ENCODE measurements around the gene ZNF600. TPM values are rescaled to one million over a fixed set of nuclear protein-coding genes. Genes with fewer than 3 reads are reported as not detected.
"Not testable (repeated sequence)": the region's sequence is repeated elsewhere in the genome, so short reads cannot be mapped to it uniquely, and the experiment has no call there.

Gene ZNF600
- total RNA-seq, 1 donor from 2014 or later, result 4.8 TPM

DNA sequence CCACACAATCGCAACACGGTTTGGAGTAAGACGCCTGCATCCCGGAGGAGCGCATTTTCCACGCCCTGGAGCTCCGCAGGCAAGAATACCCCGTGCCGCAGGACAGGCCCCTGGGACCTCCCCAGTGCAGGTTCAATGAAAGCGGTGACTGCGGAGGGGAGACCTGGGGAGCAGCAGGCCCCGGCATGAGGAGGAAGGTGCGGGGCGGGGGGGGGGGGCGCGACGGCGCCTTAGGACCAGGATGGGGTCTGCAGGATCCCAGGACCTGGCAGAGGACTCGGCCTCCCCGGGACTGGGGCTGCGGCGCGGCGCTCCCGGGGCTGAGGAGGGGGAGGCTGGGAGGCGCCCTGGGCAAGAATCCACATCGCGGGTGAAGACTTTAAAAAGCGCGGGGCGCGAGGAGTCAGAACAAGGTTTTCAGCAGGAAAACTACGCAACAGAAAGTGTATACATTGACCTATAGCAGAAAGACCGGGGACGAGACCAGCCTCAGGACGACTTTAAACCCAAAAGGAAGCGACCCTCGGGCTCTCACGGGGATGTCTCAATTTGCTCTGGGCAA is 52.2 kb downstream of the ZNF600 start:
- H3K36me3 ChIP-seq, result peaks cover 0 to 4% of the 10 kb centered on the region in 2 donors
- H3K27ac ChIP-seq, result peak overlapping the region; percentile 78 to 88
- no peaks in the 10 kb centered on the region for H3K9me3 ChIP-seq
- TF ChIP-seq CTCF (IDR thresholded peaks at IDR 0.05), result no peak
- intact Hi-C loops (cut with DNase I), result loop anchor here (2.0 to 10.0 kb wide), 5 partner anchors 52 to 368 kb away; partner anchors contain the start of genes ZNF160, ZNF528, ZNF600 and ZNF701
- H3K4me3 ChIP-seq, result peak overlapping the region; percentile 81 to 82
- H3K27me3 ChIP-seq, result no peaks in the 10 kb centered on the region
- no peak for DNase-seq (ENCODE audit: low spot score in 2 of 2)
- H3K4me1 ChIP-seq, result peaks cover 0 to 5% of the 10 kb centered on the region in 2 donors

- H3K27ac ChIP-seq; intact Hi-C loops (cut with DNase I); H3K27me3 ChIP-seq; H3K4me1 ChIP-seq; H3K4me3 ChIP-seq; DNase-seq (ENCODE audit: low spot score in 2 of 2); H3K9me3 ChIP-seq: not testable (repeated sequence)
- H3K36me3 ChIP-seq, result peaks cover 23 to 52% of the 10 kb centered on the region in 2 donors
These were observed 60.5 kb downstream of the ZNF600 start for GRCh38 chr19:52726051-52726450.

GRCh38 chr19:52725528-52725961 is 61.0 kb downstream of the ZNF600 start:
- H3K27ac ChIP-seq, result no peak overlapping the region
- H3K9me3 ChIP-seq, result no peaks in the 10 kb centered on the region
- no peak overlapping the region for H3K4me3 ChIP-seq
- DNase-seq (ENCODE audit: low spot score in 2 of 2), result no peak
- no peaks in the 10 kb centered on the region for H3K27me3 ChIP-seq
- H3K4me1 ChIP-seq, result no peaks in the 10 kb centered on the region
- no peak for TF ChIP-seq CTCF (IDR thresholded peaks at IDR 0.05)
- peaks cover 27 to 56% of the 10 kb centered on the region in 2 donors for H3K36me3 ChIP-seq
- intact Hi-C loops (cut with DNase I), result no loop called here

- no peak for TF ChIP-seq CTCF (IDR thresholded peaks at IDR 0.05)
- no peak overlapping the region for H3K27ac ChIP-seq
- no peaks in the 10 kb centered on the region for H3K4me1 ChIP-seq
- DNase-seq (ENCODE audit: low spot score in 2 of 2), result no peak
- H3K9me3 ChIP-seq, result no peaks in the 10 kb centered on the region
- intact Hi-C loops (cut with DNase I), result no loop called here
- H3K27me3 ChIP-seq, result no peaks in the 10 kb centered on the region
- no peak overlapping the region for H3K4me3 ChIP-seq
- H3K36me3 ChIP-seq, result peaks cover 32 to 58% of the 10 kb centered on the region in 2 donors
These were observed 61.7 kb downstream of the ZNF600 start for GRCh38 chr19:52724701-52725514.

- H3K4me1 ChIP-seq; H3K27ac ChIP-seq; H3K27me3 ChIP-seq; intact Hi-C loops (cut with DNase I); H3K9me3 ChIP-seq; DNase-seq (ENCODE audit: low spot score in 2 of 2); H3K4me3 ChIP-seq: not testable (repeated sequence)
- peaks cover 32 to 58% of the 10 kb centered on the region in 2 donors for H3K36me3 ChIP-seq
These were observed 62.5 kb downstream of the ZNF600 start for GRCh38 chr19:52723907-52724598.

DNA sequence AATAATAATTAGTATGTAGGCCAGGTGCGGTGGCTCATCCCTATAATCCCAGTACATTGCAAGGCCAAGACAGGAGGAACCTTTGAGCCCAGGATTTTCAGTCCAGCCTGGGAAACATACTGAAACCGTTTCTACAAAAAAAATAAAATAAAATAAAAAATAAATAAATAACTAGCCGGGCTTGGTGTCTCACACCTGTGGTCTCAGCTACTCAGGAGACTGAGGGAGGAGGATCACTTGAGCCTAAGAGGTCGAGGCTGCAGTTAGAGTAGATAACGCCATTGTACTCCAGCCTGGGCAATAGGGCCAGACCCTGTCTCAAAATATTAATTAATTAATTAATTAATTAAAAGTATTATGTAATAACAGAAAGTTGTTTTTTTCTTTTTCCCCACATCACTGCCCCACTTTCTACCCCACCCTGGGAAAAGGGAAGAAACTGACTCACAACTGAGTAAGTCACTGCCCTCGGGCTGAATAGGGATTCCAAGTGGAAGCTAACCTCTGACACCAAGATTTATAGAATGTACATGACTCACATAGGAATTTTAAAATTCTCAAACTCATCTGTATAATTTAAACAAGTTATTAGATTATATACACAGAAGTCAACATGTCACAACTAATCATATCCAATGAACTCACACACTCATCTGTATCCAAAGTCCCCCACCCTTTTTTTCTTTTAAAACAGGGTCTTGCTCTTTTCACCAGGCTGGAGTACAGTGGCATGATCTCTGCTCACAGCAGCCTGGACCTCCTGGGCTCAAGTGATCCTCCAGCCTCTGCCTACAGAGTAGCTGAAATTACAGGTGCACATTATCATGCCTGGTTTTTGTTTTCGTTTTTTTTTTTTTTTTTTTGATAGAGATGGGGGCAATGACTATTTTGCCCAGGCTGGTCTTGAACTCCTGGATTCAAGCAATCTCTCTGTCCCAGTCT is 64.3 kb downstream of the ZNF600 start:
- no peak for TF ChIP-seq CTCF (IDR thresholded peaks at IDR 0.05)
- no peaks in the 10 kb centered on the region for H3K9me3 ChIP-seq
- intact Hi-C loops (cut with DNase I), result no loop called here
- H3K27ac ChIP-seq, result no peak overlapping the region
- peaks cover 21 to 47% of the 10 kb centered on the region in 2 donors for H3K36me3 ChIP-seq
- no peaks in the 10 kb centered on the region for H3K4me1 ChIP-seq
- H3K27me3 ChIP-seq, result no peaks in the 10 kb centered on the region
- H3K4me3 ChIP-seq, result no peak overlapping the region
- DNase-seq (ENCODE audit: low spot score in 2 of 2), result no peak

GRCh38 chr19:52720541-52720940 is 66.0 kb downstream of the ZNF600 start:
- H3K27ac ChIP-seq; H3K27me3 ChIP-seq; H3K9me3 ChIP-seq; H3K4me1 ChIP-seq; H3K4me3 ChIP-seq; intact Hi-C loops (cut with DNase I); DNase-seq (ENCODE audit: low spot score in 2 of 2): not testable (repeated sequence)
- peaks cover 17 to 31% of the 10 kb centered on the region in 2 donors for H3K36me3 ChIP-seq

Data from ascending aorta (tissue), 2 donors.